ENCODE data around the gene SLC16A9.

Gene SLC16A9

GRCh38 chr10:59713196-59713821 is 3.7 kb upstream of the SLC16A9 start:
- no peak for DNase-seq

- no peak for DNase-seq
These were observed 2.3 kb upstream of the SLC16A9 start for GRCh38 chr10:59711871-59712494.

- DNase-seq: no peak
These were observed 745 bp downstream of the SLC16A9 start for GRCh38 chr10:59708816-59709394.

- DNase-seq: no peak
These were observed 2.5 kb downstream of the SLC16A9 start for GRCh38 chr10:59706851-59707797.

- no peak for DNase-seq
These were observed 3.7 kb downstream of the SLC16A9 start for GRCh38 chr10:59705931-59706330.

- DNase-seq: no peak
These were observed 5.0 kb downstream of the SLC16A9 start for GRCh38 chr10:59704630-59705029.

GRCh38 chr10:59702347-59702746 is 7.3 kb downstream of the SLC16A9 start:
- DNase-seq: no peak

GRCh38 chr10:59700709-59701108 is 8.9 kb downstream of the SLC16A9 start:
- DNase-seq: no peak

GRCh38 chr10:59698326-59698725 is 11.3 kb downstream of the SLC16A9 start:
- no peak for DNase-seq

- DNase-seq: no peak
These were observed 14.0 kb downstream of the SLC16A9 start for GRCh38 chr10:59695637-59696036.

- DNase-seq: no peak
These were observed 14.7 kb downstream of the SLC16A9 start for GRCh38 chr10:59694936-59695335.

GRCh38 chr10:59692113-59692512 is 17.5 kb downstream of the SLC16A9 start:
- no peak for DNase-seq

GRCh38 chr10:59688921-59689351 is 20.7 kb downstream of the SLC16A9 start:
- no peak for DNase-seq

GRCh38 chr10:59687657-59688056 is 22.0 kb downstream of the SLC16A9 start:
- DNase-seq: no peak

- no peak for DNase-seq
These were observed 25.6 kb downstream of the SLC16A9 start for GRCh38 chr10:59684006-59684405.

- no peak for DNase-seq
These were observed 26.4 kb downstream of the SLC16A9 start for GRCh38 chr10:59682986-59683937.

GRCh38 chr10:59680199-59680598 is 29.5 kb downstream of the SLC16A9 start:
- no peak for DNase-seq

- DNase-seq: no peak
These were observed 30.8 kb downstream of the SLC16A9 start for GRCh38 chr10:59678884-59679301.

- no peak for DNase-seq
These were observed 32.3 kb downstream of the SLC16A9 start for GRCh38 chr10:59677253-59677831.

- DNase-seq: no peak
These were observed 33.8 kb downstream of the SLC16A9 start for GRCh38 chr10:59675812-59676211.

GRCh38 chr10:59674215-59674836 is 35.3 kb downstream of the SLC16A9 start:
- DNase-seq: no peak
